H9 (cell line): Measurements from ENCODE around the gene PLXNA4. TPM values are rescaled to one million over a fixed set of nuclear protein-coding genes. Genes with fewer than 3 reads are reported as not detected.

Source experiments
- DNase-seq: peaks from one replicate; pipeline ENCODE4 v3.0.0-alpha.2; 2017
- H2AFZ ChIP-seq: one replicate; pipeline ENCODE4 v1.6.1; 2013; ENCODE audit warnings: mild to moderate bottlenecking, low read length, control low read depth, moderate library complexity
- H2AK5ac ChIP-seq: 2 replicates; pipeline ENCODE4 v1.6.1; 2013; ENCODE audit warnings: low read length, control low read depth, mixed read lengths; ENCODE audit not compliant: insufficient read length
- H2BK120ac ChIP-seq: one replicate; pipeline ENCODE4 v1.6.1; 2013; ENCODE audit warnings: low read depth, mild to moderate bottlenecking, low read length, control low read depth, inconsistent platforms; ENCODE audit not compliant: poor library complexity, severe bottlenecking
- H2BK12ac ChIP-seq: 2 replicates; pipeline ENCODE4 v1.6.1; 2013; ENCODE audit warnings: low read length, control low read depth, mixed read lengths, low read depth; ENCODE audit not compliant: insufficient read length
- H2BK15ac ChIP-seq: 2 replicates; pipeline ENCODE4 v1.6.1; 2013; ENCODE audit warnings: low read depth, low read length, control low read depth
- H2BK20ac ChIP-seq: one replicate; pipeline ENCODE4 v1.6.1; 2013; ENCODE audit warnings: low read depth, mild to moderate bottlenecking, low read length, control low read depth, inconsistent platforms; ENCODE audit not compliant: poor library complexity, severe bottlenecking
- H2BK5ac ChIP-seq: 2 replicates; pipeline ENCODE4 v1.6.1; 2013; ENCODE audit warnings: low read length, control low read depth, mixed read lengths; ENCODE audit not compliant: insufficient read length
- H3K14ac ChIP-seq: 2 replicates; pipeline ENCODE4 v1.6.1; 2013; ENCODE audit warnings: low read length, control low read depth; ENCODE audit not compliant: insufficient read depth
- H3K18ac ChIP-seq: 2 replicates; pipeline ENCODE4 v1.6.1; 2013; ENCODE audit warnings: low read depth, mild to moderate bottlenecking, mixed read lengths, low read length, control low read depth; ENCODE audit not compliant: insufficient read length
- H3K23ac ChIP-seq: 2 replicates; pipeline ENCODE4 v1.6.1; 2013; ENCODE audit warnings: low read length, control low read depth, mixed read lengths, low read depth; ENCODE audit not compliant: insufficient read length
- H3K23me2 ChIP-seq: 2 replicates; pipeline ENCODE4 v1.6.1; 2013; ENCODE audit warnings: low read depth, mild to moderate bottlenecking, mixed read lengths, low read length, control low read depth; ENCODE audit not compliant: insufficient read length, poor library complexity, severe bottlenecking
- H3K27ac ChIP-seq: 2 replicates; pipeline ENCODE4 v1.5.1; 2013; ENCODE audit warnings: low read length, control low read depth, mixed read lengths, low read depth; ENCODE audit not compliant: insufficient read length
- H3K27me3 ChIP-seq: 2 replicates; pipeline ENCODE4 v1.6.1; 2013; ENCODE audit warnings: low read length, control low read depth, inconsistent platforms; ENCODE audit not compliant: insufficient read depth
- H3K4ac ChIP-seq: 2 replicates; pipeline ENCODE4 v1.6.1; 2013; ENCODE audit warnings: low read depth, mild to moderate bottlenecking, control low read depth, inconsistent platforms, low read length, moderate library complexity
- H3K4me1 ChIP-seq: 2 replicates; pipeline ENCODE4 v1.6.1; 2013; ENCODE audit warnings: low read length, control low read depth, inconsistent platforms; ENCODE audit not compliant: insufficient read depth
- H3K4me2 ChIP-seq: 2 replicates; pipeline ENCODE4 v1.6.1; 2013; ENCODE audit warnings: low read length, control low read depth, mixed read lengths; ENCODE audit not compliant: insufficient read length, insufficient read depth
- H3K56ac ChIP-seq: 2 replicates; pipeline ENCODE4 v1.6.1; 2013; ENCODE audit warnings: low read depth, mild to moderate bottlenecking, mixed read lengths, low read length, control low read depth; ENCODE audit not compliant: insufficient read length
- H3K79me1 ChIP-seq: 2 replicates; pipeline ENCODE4 v1.6.1; 2013; ENCODE audit warnings: low read depth, mild to moderate bottlenecking, moderate library complexity, low read length, control low read depth, inconsistent platforms; ENCODE audit not compliant: insufficient read depth, poor library complexity, severe bottlenecking
- H3K79me2 ChIP-seq: 2 replicates; pipeline ENCODE4 v1.6.1; 2013; ENCODE audit warnings: low read length, control low read depth, inconsistent platforms; ENCODE audit not compliant: insufficient read depth
- H3K9ac ChIP-seq: 2 replicates; pipeline ENCODE4 v1.6.1; 2013; ENCODE audit warnings: low read length, control low read depth, mixed read lengths; ENCODE audit not compliant: insufficient read length; ENCODE audit errors: extremely low read depth
- H3K9me3 ChIP-seq: one replicate; pipeline ENCODE4 v1.6.1; 2013; ENCODE audit warnings: low read depth, low read length, inconsistent platforms; ENCODE audit not compliant: control insufficient read depth
- H3T11ph ChIP-seq: one replicate; pipeline ENCODE4 v1.6.1; 2013; ENCODE audit warnings: mild to moderate bottlenecking, low read length, control low read depth, inconsistent platforms
- H4K20me1 ChIP-seq: one replicate; pipeline ENCODE4 v1.6.1; 2013; ENCODE audit not compliant: control insufficient read depth, insufficient read length, insufficient read depth
- H4K5ac ChIP-seq: 2 replicates; pipeline ENCODE4 v1.6.1; 2013; ENCODE audit warnings: low read depth, mild to moderate bottlenecking, mixed read lengths, low read length, control low read depth; ENCODE audit not compliant: insufficient read length
- H4K8ac ChIP-seq: replicated peaks from 2 replicates; pipeline ENCODE4 v1.6.1; 2013; ENCODE audit warnings: low read length, control low read depth, mixed read lengths, low read depth; ENCODE audit not compliant: insufficient read length
- H4K91ac ChIP-seq: 2 replicates; pipeline ENCODE4 v1.6.1; 2013; ENCODE audit warnings: low read depth, mild to moderate bottlenecking, moderate library complexity, mixed read lengths, low read length, control low read depth; ENCODE audit not compliant: insufficient read length
- H3K27ac Mint-ChIP-seq, 3 experiments: 2 replicates in 2 of 3; 3 replicates in 1 of 3; pipeline ENCODE4 v1.8.0; 2020 to 2021; ENCODE audit warnings: mixed read lengths in 3 of 3, mild to moderate bottlenecking in 1 of 3, moderate library complexity in 1 of 3
- H3K27me3 Mint-ChIP-seq: 2 replicates; pipeline ENCODE4 v1.8.0; 2021; ENCODE audit warnings: low read depth, mild to moderate bottlenecking, moderate library complexity, mixed read lengths
- H3K36me3 Mint-ChIP-seq, 3 experiments: 2 replicates in 2 of 3; 3 replicates in 1 of 3; pipeline ENCODE4 v1.8.0; 2020 to 2021; ENCODE audit warnings: low read depth in 3 of 3, mixed read lengths in 3 of 3; ENCODE audit not compliant: insufficient read depth in 1 of 3
- H3K4me1 Mint-ChIP-seq, 2 experiments: 2 replicates each; pipeline ENCODE4 v1.8.0; 2020; ENCODE audit warnings: mixed read lengths in 2 of 2
- H3K4me3 Mint-ChIP-seq, 2 experiments: 2 replicates in 1 of 2; 3 replicates in 1 of 2; pipeline ENCODE4 v1.8.0; 2020 to 2021; ENCODE audit warnings: mild to moderate bottlenecking in 2 of 2, mixed read lengths in 2 of 2, moderate library complexity in 1 of 2
- H3K9me3 Mint-ChIP-seq, 2 experiments: 2 replicates in 1 of 2; 3 replicates in 1 of 2; pipeline ENCODE4 v1.8.0; 2020; ENCODE audit warnings: mild to moderate bottlenecking in 2 of 2, mixed read lengths in 2 of 2, moderate library complexity in 1 of 2
- CTCF ChIP-seq: fragments of 200-600 bp; sonication (generic); conservative IDR thresholded peaks from 3 replicates; pipeline ENCODE4 v1.8.0; 2021; ENCODE audit warnings: antibody characterized with exemption, mild to moderate bottlenecking
- WGBS: extraction: QIAGEN DNeasy Blood & Tissue Kit; methylation state at CpG from one replicate; pipeline ENCODE4 v1.1.7; 2013; ENCODE audit warnings: missing lambda C conversion rate, low lambda C conversion rate, mixed read lengths; ENCODE audit not compliant: insufficient read length; ENCODE audit errors: extremely low coverage; 5-methylcytosine and 5-hydroxymethylcytosine counted together
- total RNA-seq: library from RNA; stranded (reverse); gene quantifications from 2 replicates; pipeline ENCODE4 v1.2.1, GENCODE V29; 2021

The PLXNA4 gene
- total RNA-seq, 1 experiment from 2014 or later = 0.35 TPM

GRCh38 chr7:132379292-132379691 is 197.0 kb downstream of the PLXNA4 start:
- Histone ChIP-seq H4K8ac (no peak overlapping the region), H3T11ph (no peak overlapping the region), H3K14ac (no peak overlapping the region), H2BK5ac (no peak overlapping the region), H3K79me2 (no peaks in the 10 kb centered on the region), H3K18ac (no peak overlapping the region), H2BK12ac (no peak overlapping the region), H4K91ac (no peak overlapping the region), H2AK5ac (no peak overlapping the region), H3K9me3 (no peaks in the 10 kb centered on the region), H2BK15ac (no peak overlapping the region), H2BK120ac (no peak overlapping the region), H3K4me2 (no peak overlapping the region), H4K5ac (no peak overlapping the region), H3K4me1 (peaks cover 2% of the 10 kb centered on the region; the same call in 1 of the 2 replicates), H3K23ac (no peak overlapping the region), H3K27ac (no peak overlapping the region), H2BK20ac (no peak overlapping the region), H4K20me1 (no peaks in the 10 kb centered on the region), H3K4ac (no peak overlapping the region), H3K79me1 (no peaks in the 10 kb centered on the region), H3K56ac (no peak overlapping the region), H3K23me2 (no peaks in the 10 kb centered on the region), H3K27me3 (no peaks in the 10 kb centered on the region), H3K9ac (no peak overlapping the region), H2AFZ (no peak overlapping the region)
- Mint-ChIP-seq H3K4me3 (no peak overlapping the region; a peak in 1 of 5 replicates), H3K36me3 (no peaks in the 10 kb centered on the region), H3K9me3 (no peaks in the 10 kb centered on the region), H3K4me1 (peaks cover 18 to 22% of the 10 kb centered on the region in 2 experiments), H3K27me3 (peaks cover 17% of the 10 kb centered on the region), H3K27ac (no peak overlapping the region; a peak in 1 of 7 replicates)
- TF ChIP-seq CTCF = no peak
- no peak for DNase-seq
- WGBS = no CpG with 5 or more reads among the region's 1 CpG
